ENCODE measurements around the gene MAGI1.

DNA sequence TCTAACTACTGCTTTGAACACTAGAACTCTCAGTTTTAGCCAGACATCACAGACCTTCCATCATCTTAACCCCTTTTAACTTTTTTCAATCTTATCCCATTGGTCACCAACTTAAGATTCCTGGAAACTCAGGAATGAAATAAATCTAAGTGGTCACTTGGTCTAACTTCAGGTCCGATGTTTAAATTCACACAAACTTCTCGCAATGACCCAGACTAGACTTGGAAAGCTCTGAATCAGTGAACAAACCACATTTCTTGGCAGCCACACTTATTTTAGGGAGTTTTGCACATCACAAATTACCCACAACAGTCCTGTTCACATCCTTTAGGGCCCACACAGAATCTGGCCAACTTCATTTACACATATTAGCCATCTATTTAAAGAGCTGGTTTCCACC lies 118.9 kb downstream of the MAGI1 start:
- TF ChIP-seq, protein P1, sequence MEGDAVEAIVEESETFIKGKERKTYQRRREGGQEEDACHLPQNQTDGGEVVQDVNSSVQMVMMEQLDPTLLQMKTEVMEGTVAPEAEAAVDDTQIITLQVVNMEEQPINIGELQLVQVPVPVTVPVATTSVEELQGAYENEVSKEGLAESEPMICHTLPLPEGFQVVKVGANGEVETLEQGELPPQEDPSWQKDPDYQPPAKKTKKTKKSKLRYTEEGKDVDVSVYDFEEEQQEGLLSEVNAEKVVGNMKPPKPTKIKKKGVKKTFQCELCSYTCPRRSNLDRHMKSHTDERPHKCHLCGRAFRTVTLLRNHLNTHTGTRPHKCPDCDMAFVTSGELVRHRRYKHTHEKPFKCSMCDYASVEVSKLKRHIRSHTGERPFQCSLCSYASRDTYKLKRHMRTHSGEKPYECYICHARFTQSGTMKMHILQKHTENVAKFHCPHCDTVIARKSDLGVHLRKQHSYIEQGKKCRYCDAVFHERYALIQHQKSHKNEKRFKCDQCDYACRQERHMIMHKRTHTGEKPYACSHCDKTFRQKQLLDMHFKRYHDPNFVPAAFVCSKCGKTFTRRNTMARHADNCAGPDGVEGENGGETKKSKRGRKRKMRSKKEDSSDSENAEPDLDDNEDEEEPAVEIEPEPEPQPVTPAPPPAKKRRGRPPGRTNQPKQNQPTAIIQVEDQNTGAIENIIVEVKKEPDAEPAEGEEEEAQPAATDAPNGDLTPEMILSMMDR (IDR thresholded peaks at IDR 0.05), result no peak
- TF ChIP-seq EZH2 (IDR thresholded peaks at IDR 0.05; ENCODE audit: borderline replicate concordance, insufficient read depth, low read depth, low read length, poor library complexity, severe bottlenecking), result no peak
